ENCODE measurements around the gene TMCC3.

Gene TMCC3

GRCh38 chr12:94673496-94673895, 23.1 kb upstream of the TMCC3 start:
- no peak for DNase-seq (ENCODE audit: low read depth)

- DNase-seq (ENCODE audit: low read depth), result no peak
Observed at GRCh38 chr12:94671917-94672316, 21.6 kb upstream of the TMCC3 start.

GRCh38 chr12:94670898-94671297, 20.5 kb upstream of the TMCC3 start:
- no peak for DNase-seq (ENCODE audit: low read depth)

- no peak for DNase-seq (ENCODE audit: low read depth)
Observed at GRCh38 chr12:94670075-94670474, 19.7 kb upstream of the TMCC3 start.

GRCh38 chr12:94667031-94667540, 16.7 kb upstream of the TMCC3 start:
- DNase-seq (ENCODE audit: low read depth), result no peak

GRCh38 chr12:94666158-94666557, 15.8 kb upstream of the TMCC3 start:
- no peak for DNase-seq (ENCODE audit: low read depth)

- no peak for DNase-seq (ENCODE audit: low read depth)
Observed at GRCh38 chr12:94663702-94664101, 13.3 kb upstream of the TMCC3 start.

GRCh38 chr12:94663071-94663470, 12.7 kb upstream of the TMCC3 start:
- no peak for DNase-seq (ENCODE audit: low read depth)

GRCh38 chr12:94660436-94660835, 10.1 kb upstream of the TMCC3 start:
- DNase-seq (ENCODE audit: low read depth), result no peak

- no peak for DNase-seq (ENCODE audit: low read depth)
Observed at GRCh38 chr12:94659346-94659930, 9.1 kb upstream of the TMCC3 start.

- DNase-seq (ENCODE audit: low read depth), result no peak
Observed at GRCh38 chr12:94658931-94659330, 8.6 kb upstream of the TMCC3 start.

GRCh38 chr12:94656556-94656955, 6.2 kb upstream of the TMCC3 start:
- no peak for DNase-seq (ENCODE audit: low read depth)

GRCh38 chr12:94649349-94650142, 811 bp downstream of the TMCC3 start:
- no peak for DNase-seq (ENCODE audit: low read depth)

GRCh38 chr12:94648578-94648977, 1.8 kb downstream of the TMCC3 start:
- DNase-seq (ENCODE audit: low read depth), result no peak

- DNase-seq (ENCODE audit: low read depth), result no peak
Observed at GRCh38 chr12:94644141-94644979, 6.0 kb downstream of the TMCC3 start.

- no peak for DNase-seq (ENCODE audit: low read depth)
Observed at GRCh38 chr12:94643606-94644005, 6.8 kb downstream of the TMCC3 start.

- DNase-seq (ENCODE audit: low read depth), result no peak
Observed at GRCh38 chr12:94641283-94641682, 9.1 kb downstream of the TMCC3 start.

- DNase-seq (ENCODE audit: low read depth), result no peak
Observed at GRCh38 chr12:94640134-94640928, 10.0 kb downstream of the TMCC3 start.

- DNase-seq (ENCODE audit: low read depth), result no peak
Observed at GRCh38 chr12:94638521-94638920, 11.8 kb downstream of the TMCC3 start.

GRCh38 chr12:94637390-94638113, 12.8 kb downstream of the TMCC3 start:
- no peak for DNase-seq (ENCODE audit: low read depth)

GRCh38 chr12:94636462-94637085, 13.8 kb downstream of the TMCC3 start:
- no peak for DNase-seq (ENCODE audit: low read depth)

All from stimulated activated CD8-positive, alpha-beta memory T cell treated with anti-CD3 and anti-CD28 coated beads, Interleukin-12 subunit alpha, Interleukin-12 subunit beta, amount 100 ng/mL, for 1 hour (primary cell).